HG03196 (cell line): ENCODE results near the gene GNB1.
A peak's percentile ranks its signal among the peaks of the same experiment; 100 is the strongest.
"Not testable (repeated sequence)": the region's sequence is repeated elsewhere in the genome, so short reads cannot be mapped to it uniquely, and the experiment has no call there.

Source experiments
- ATAC-seq: cut with Tn5 transposase; IDR thresholded peaks from one replicate; pipeline ENCODE4 v1.9.1; 2021; ENCODE audit not compliant: unreplicated experiment

GNB1 gene

DNA sequence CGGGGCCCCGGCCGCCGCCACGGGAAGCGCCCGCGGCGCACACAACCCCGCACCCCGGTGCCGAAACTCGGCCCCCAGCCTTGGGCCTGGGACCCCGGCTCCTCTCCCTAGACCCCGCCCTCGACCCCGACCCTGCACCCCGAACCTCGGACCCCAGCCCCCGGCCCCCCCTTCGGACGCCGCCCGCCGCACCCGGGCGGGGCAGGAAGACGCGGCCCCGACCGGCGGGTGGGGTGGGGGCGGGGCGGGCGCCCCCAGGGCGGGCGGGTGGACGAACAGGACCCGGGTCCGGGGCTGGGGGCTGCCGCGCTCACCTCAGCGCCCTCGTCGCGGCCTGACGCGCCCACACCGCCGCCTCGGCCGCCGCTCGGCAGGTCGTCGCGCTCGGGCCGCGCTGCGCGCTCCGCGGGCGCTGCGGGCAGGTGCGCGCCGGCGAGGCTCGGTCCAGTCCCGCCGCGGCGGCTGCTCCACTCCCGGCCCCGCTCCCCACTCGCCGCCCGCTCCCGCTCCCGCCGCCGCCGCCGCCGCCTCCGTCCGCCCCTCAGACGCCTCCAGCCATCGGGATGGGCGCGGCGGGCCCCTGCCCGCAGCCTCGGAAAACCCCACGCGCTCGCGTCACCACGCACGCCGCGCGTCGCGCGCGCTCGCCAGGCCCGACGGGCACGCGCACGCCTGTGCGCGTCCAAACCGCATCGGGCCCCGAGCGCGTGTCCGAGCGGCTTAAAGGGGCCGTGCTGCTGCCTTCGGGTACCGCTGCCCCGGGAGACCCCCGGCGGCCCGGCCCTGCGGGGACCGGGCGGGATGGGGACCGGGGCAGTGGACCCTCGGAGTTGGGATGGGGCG, at the start of gene GNB1:
Gene GNB1, minus strand, starts transcription at position 582 of the 843 bp plus-strand sequence. CDS start 65,634 bp downstream, outside the sequence.
- peak; percentile 60 for ATAC-seq

DNA sequence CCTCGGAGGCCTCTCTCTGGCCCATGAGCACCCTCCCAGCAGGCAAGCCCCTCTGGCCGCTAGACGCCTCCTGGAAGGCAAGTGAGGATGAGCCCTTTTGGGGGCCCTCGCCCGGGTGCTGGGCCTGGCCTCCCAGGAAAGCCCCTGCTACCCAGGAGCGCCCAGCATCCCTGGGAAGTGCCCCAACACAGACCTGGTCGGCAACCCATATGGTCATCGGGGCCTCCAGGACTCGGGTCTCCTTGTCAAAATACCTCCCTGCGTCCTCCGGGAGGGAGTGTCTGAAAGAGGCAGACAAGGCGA, 49.2 kb upstream of the GNB1 start:
- no peak for ATAC-seq

DNA sequence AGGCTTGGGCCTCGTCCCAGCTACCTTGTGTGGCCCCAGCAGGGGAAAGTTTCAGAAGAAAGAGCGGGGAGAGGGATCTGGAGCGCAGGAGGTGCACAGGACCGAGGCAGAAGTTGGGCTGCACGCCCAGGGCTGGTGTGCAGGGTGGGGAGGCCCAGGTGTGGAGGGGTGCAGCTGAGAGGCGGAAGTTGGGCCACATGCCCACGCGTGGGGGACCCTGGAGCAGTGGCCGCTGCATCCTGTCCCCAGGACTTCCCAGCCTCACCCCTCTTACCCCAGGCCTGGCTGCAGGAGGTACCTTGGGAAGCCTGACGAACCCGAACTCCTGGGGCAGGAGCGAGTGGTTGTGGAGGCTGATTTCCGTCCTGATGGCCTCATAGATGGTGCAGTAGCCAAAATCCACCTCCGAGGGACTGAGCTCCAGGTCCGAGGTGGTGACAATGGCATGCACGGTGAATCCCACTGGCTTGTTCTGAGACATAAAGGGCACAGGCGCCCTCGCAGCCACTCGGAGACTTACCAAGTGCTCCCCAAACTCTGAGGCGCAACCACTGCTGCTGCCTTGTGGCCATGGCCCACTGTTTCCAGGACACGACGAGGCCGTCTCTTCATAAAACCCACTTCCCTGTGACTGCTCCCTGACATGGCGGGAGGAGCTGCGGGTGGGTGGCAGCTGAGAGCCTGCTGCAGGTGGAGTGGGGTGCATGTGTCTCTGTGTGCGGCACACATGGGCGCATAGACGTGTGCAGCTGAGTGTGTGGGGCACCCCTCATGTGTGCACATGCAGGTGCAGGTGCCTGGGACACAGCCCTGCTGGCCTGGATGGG, 48.6 kb upstream of the GNB1 start:
- ATAC-seq = no peak

DNA sequence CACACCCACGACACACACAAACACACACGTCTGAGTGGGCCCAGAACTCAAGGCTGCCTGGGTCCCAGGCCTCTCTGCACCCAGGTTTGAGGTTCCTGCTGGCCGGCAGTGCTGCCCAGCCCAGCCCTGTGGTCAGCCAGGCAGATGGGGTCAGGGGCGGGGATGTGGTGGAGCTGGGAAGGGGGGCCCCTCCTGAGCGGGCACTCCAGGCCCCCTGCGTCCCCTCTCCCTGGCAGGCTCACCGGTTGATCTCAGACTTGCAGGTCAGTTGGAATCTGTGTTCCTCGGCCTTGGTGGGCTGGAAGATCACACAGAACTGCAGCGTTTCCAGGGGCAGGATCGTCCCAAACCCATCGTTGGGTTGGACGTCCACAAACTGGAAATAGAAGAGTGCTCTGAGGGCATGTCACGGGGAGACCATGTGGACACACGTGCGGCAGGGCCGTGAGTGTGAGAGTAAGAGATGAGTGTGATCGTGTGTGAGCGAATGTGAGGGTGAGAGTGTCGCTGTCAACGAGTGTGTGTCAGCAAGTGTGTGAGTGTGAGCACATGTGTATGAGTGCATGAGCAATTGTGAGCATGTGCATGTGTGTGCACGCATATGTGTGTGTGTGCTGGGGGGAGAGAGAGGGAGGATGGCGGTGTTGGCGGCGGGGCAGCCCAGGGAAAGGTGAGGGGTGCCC, 47.9 kb upstream of the GNB1 start:
- ATAC-seq = no peak

- ATAC-seq = no peak
Measured at GRCh38 chr1:1938276-1938573, 47.3 kb upstream of the GNB1 start.

DNA sequence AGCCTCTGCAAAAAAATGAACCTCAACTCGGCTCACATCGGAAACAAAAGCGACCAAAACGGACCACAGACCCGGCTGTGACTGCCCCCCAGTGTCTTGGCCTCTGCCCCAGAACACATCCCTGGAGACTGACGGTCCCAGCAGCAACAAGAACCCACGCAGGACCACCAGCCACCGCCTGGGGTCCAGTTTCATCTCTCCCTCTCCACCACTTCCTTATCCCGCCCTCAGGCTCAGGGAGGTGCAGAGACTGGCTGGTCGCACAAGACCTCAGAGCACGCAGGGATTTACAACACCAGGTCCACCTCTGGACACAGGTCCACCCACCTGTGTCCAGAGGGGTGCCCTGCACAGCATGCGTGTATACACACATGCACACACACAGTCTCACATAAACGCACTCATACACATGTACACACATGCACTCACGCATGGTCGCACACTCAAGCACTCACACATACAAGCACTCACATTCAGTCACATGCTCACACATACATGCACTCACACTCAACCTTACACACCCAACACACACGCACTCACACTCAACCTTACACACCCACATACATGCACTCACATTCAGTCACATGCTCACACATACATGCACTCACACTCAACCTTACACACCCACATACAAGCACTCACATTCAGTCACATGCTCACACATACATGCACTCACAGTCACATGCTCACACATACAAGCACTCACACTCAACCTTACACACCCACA, 46.8 kb upstream of the GNB1 start:
- ATAC-seq = no peak

GRCh38 chr1:1937061-1937460, 46.2 kb upstream of the GNB1 start:
- ATAC-seq = no peak

GRCh38 chr1:1934848-1935247, 44.0 kb upstream of the GNB1 start:
- not testable (repeated sequence) for ATAC-seq

DNA sequence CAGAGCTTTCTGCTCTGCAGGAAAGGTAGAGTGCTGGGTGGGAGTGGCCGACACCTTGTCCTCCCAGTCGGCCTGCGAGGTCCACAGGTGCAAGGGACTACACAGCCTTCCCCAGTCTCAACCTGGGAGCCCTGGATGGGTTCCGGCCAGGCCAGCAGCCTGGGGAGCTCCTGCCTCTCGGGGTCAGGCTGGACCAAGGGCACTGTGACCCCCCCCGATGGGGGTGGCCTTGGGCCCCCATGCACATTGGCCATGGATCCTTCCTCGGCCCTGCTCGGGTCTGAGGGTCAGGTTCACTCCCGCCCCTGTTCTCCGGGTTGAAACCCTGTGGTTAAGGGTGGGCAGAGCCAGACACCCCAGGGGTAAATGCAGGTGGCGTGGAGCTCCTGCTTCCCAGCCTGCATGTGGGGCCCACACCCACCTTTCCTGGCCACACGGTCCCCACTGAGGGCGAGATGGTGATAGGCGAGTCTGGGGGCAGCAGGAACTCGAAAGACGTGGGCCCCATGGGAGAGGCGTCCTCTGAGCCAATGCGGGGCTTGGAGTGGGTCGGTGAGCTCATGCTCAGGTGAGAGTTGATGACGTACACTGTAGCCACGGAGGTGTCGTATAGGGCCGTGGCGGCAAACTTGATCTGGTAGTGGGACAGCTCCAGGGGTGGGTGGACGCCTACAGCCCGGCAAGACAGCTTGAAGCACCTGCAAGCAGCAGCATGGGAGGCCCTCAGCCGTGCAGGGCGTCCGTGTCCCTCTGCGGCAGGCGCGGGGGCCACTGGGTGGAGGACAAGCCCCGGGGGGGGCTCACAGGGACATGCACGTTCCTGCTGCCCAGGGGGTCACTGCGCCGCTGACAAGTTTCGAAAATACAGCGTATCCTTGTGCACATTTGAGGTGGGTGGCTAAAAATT, 39.0 kb upstream of the GNB1 start:
- no peak for ATAC-seq

GRCh38 chr1:1929102-1929638, 38.3 kb upstream of the GNB1 start:
- no peak for ATAC-seq

DNA sequence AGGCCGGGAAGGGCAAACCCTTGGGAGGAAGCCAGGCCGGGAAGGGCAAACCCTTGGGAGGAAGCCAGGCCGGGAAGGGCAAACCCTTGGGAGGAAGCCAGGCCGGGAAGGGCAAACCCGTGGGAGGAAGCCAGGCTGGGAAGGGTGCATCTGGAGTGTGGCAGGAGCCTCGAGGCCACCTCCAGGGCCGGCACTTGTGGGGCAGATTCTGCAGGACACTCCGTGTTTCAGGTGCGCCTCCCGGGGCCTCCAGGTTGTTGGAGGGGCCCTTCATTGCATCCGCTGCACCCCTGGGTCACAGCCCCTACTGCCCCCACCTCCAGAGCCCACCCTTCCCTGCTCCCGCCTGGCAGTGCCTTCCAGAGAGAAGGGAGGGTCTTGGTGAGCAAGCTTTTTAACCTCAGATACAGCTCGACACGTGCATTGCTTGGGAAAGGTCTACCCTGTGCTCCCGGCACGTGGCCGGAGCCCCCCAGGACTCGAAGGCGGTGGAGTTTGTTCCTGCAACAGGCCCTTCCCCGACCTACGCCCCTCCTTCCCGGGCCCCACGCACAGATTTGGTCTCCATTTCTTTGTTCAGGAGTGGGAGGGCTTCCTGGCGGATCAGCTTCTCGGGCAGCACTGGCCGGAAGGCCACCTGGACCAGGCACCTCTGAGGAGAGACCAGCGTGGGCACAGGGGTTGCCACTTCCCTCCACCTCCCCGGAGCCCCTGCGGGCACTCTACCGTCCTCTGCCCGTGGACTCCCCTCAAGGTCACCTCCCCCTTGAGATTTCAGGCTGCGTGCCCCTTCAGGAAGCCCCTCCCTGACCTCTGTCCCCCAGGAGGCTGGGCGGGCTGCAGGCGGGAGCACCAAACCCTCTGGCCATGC, 37.6 kb upstream of the GNB1 start:
- ATAC-seq = no peak

- ATAC-seq = no peak
Measured at GRCh38 chr1:1927751-1928150, 36.9 kb upstream of the GNB1 start.

GRCh38 chr1:1926886-1927660, 36.2 kb upstream of the GNB1 start:
- no peak for ATAC-seq

- ATAC-seq = no peak
Measured at GRCh38 chr1:1926346-1926811, 35.5 kb upstream of the GNB1 start.

DNA sequence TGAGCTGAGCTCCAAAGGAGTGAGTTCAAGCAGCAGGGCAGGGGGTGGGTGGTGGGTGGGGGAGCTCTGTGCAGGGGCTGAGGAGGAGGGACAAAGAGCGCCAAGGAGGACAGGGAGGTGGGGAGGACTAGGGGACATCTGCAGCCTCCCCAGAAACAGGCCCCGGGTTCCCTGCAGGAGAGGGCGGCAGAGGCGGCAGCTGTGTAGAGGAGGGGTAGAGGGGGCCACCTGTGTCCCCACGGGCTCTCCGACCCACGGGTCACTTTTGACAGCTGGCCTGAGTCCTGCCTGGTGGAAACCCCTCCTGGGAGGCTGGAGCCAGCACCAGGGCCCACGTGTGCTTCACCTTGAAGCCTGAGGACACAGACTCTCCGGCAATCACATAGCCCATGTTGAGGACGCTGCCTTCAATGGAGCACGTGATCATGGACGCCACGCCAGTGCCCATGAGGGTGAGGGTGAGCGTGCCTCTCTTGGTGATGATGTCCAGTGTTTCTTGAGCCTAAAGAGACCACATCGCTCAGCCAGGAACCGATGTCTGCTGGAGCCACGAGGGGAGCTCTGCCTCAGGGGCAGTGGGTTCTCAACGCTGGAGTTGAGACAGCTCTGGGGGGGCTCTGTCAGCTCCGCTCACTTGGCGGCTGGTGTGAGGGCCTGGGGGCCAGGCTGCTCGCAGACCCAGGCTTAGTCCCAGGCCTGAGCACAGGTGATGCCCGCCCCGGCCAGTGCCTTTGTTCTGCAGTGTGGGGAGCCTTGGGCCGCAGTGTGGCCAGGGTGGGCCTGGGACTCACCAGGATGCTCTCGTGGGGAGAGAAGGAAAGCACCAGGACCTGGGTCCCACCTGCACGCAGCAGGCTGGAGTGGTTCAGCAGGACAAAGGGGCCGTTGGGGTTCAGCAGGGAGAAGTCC, 34.8 kb upstream of the GNB1 start:
- ATAC-seq = no peak

DNA sequence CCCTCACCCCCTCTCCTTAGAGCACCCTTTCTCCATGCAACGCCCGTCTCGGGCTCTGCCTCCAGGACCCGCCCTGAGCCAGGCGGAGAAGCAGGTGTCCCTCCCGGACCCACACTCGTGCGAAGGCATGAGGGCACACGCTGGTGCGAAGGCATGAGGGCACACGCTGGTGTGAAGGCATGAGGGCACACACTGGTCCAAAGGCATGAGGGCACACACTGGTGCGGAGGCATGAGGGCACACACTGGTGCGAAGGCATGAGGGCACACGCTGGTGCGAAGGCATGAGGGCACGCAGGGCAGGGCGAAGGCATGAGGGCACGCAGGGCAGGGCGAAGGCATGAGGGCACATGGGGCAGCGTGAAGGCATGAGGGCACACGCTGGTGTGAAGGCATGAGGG, 34.0 kb upstream of the GNB1 start:
- no peak for ATAC-seq

GRCh38 chr1:1924386-1924785, 33.5 kb upstream of the GNB1 start:
- ATAC-seq = no peak
